ENCODE measurements around the gene RPTOR. TPM values are rescaled to one million over a fixed set of nuclear protein-coding genes. Genes with fewer than 3 reads are reported as not detected.

RPTOR gene
- total RNA-seq, 4 donors from 2014 or later, result 34.1 to 65.8 (median 43.6) TPM

GRCh38 chr17:80671039-80671824 lies 126.6 kb downstream of the RPTOR start:
- H3K9me3 ChIP-seq, result no peaks in the 10 kb centered on the region
- DNase-seq (ENCODE audit: extremely low spot score), result no peak
- H3K27ac ChIP-seq (replicated peaks in 1 of 4), result no peak overlapping the region
- no peaks in the 10 kb centered on the region for H3K27me3 ChIP-seq
- H3K4me3 ChIP-seq, result no peak overlapping the region
- peaks cover 0 to 6% (median 0%) of the 10 kb centered on the region in 4 donors for H3K36me3 ChIP-seq
- TF ChIP-seq CTCF (IDR thresholded peaks at IDR 0.05) (no peak), POLR2AphosphoS5 (IDR thresholded peaks at IDR 0.05) (no peak), POLR2A (IDR thresholded peaks at IDR 0.05; ENCODE audit: low read depth) (no peak), EP300 (IDR thresholded peaks at IDR 0.05) (no peak)
- intact Hi-C loops (cut with DNase I), result no loop called here
- WGBS, result 91% methylated on average over 14 of the region's 14 CpGs
- peaks cover 0 to 8% (median 5%) of the 10 kb centered on the region in 4 donors for H3K4me1 ChIP-seq

GRCh38 chr17:80671825-80672110 lies 127.1 kb downstream of the RPTOR start:
- H3K27ac ChIP-seq (replicated peaks in 1 of 4), result no peak overlapping the region
- H3K4me3 ChIP-seq, result no peak overlapping the region
- H3K9me3 ChIP-seq, result no peaks in the 10 kb centered on the region
- peaks cover 0 to 2% (median 0%) of the 10 kb centered on the region in 4 donors for H3K36me3 ChIP-seq
- WGBS, result 93% methylated on average over 5 of the region's 5 CpGs
- H3K4me1 ChIP-seq, result peaks cover 0 to 8% (median 5%) of the 10 kb centered on the region in 4 donors
- DNase-seq (ENCODE audit: extremely low spot score), result no peak
- no peak for TF ChIP-seq EP300 (IDR thresholded peaks at IDR 0.05)
- TF ChIP-seq POLR2A (IDR thresholded peaks at IDR 0.05; ENCODE audit: low read depth), result no peak
- no peak for TF ChIP-seq POLR2AphosphoS5 (IDR thresholded peaks at IDR 0.05)
- no peak for TF ChIP-seq CTCF (IDR thresholded peaks at IDR 0.05)
- no peaks in the 10 kb centered on the region for H3K27me3 ChIP-seq
- intact Hi-C loops (cut with DNase I), result no loop called here

DNA sequence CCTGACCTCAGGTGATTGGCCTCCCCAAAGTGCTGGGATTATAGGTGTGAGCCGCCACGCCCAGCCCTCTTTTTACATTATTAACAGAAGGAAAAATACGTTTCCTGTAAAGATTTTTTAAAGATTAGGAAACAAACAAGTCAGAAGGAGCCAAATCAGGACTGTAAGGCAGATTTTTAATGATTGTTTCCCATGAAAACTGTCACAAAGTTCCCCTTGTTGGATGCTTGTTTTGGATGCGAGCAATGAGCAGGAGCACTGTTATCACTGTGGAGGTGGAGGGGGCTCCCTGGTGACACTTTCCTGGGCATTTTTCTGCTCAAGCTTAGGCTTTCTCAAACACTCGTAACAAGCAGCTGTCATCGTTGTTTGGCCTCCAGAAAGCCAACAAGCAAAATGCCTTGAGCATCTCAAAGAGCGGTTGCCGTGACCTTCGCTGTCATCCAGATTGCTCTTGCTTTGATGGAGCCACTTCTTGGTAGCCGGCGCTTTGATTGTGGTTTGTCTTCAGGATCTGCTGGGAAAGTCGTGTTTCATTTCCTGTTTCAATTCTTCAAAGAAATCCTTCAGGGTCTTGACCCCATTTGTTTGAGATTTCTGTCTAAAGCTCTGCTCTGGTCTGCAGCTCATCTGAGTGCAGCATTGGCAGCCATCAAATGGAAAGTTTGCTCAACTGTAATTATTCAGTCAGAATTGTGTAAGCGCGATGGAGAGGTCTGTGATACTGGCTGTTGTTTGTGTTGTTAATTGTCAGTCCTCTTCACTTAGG lies 128.7 kb downstream of the RPTOR start:
- Histone ChIP-seq H3K9me3 (no peaks in the 10 kb centered on the region), H3K4me1 (peaks cover 0 to 8% (median 6%) of the 10 kb centered on the region in 4 donors), H3K36me3 (no peaks in the 10 kb centered on the region), H3K27me3 (no peaks in the 10 kb centered on the region), H3K27ac (replicated peaks in 1 of 4) (no peak overlapping the region), H3K4me3 (no peak overlapping the region)
- WGBS, result 74% methylated on average over 14 of the region's 14 CpGs
- no peak for DNase-seq (ENCODE audit: extremely low spot score)
- intact Hi-C loops (cut with DNase I), result no loop called here
- TF ChIP-seq EP300 (IDR thresholded peaks at IDR 0.05), result no peak
- no peak for TF ChIP-seq POLR2AphosphoS5 (IDR thresholded peaks at IDR 0.05)
- TF ChIP-seq CTCF (IDR thresholded peaks at IDR 0.05), result no peak
- TF ChIP-seq POLR2A (IDR thresholded peaks at IDR 0.05; ENCODE audit: low read depth), result no peak

- intact Hi-C loops (cut with DNase I), result no loop called here
- Histone ChIP-seq H3K9me3 (no peaks in the 10 kb centered on the region), H3K27ac (replicated peaks in 1 of 4) (no peak overlapping the region), H3K36me3 (no peaks in the 10 kb centered on the region), H3K4me3 (no peak overlapping the region), H3K4me1 (peaks cover 0 to 9% (median 7%) of the 10 kb centered on the region in 4 donors), H3K27me3 (no peaks in the 10 kb centered on the region)
- no peak for TF ChIP-seq POLR2AphosphoS5 (IDR thresholded peaks at IDR 0.05)
- no peak for TF ChIP-seq EP300 (IDR thresholded peaks at IDR 0.05)
- TF ChIP-seq POLR2A (IDR thresholded peaks at IDR 0.05; ENCODE audit: low read depth), result no peak
- WGBS, result 89% methylated on average over 19 of the region's 19 CpGs
- no peak for DNase-seq (ENCODE audit: extremely low spot score)
These were observed 130.9 kb downstream of the RPTOR start for GRCh38 chr17:80675438-80676095.

DNA sequence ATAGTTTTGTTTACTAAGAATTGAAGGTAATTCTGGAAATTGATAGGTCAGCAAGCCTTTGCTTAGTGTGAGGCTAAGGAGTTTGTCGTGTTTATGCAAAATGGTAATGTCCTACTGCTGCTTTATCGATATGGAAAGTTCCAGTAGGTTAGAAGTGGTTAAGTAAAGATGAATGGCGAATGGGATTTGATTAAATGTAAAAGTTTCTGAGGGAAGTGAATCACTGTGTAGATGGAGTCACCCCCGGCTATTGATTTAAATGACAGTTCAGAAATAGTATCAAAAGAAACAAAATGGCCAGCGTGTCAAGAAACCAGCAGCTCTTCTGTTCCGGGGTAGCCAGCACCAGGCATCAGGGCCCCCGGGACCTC lies 131.4 kb downstream of the RPTOR start:
- 99% methylated on average over 7 of the region's 7 CpGs for WGBS
- Histone ChIP-seq H3K4me3 (no peak overlapping the region), H3K27me3 (no peaks in the 10 kb centered on the region), H3K36me3 (no peaks in the 10 kb centered on the region), H3K27ac (replicated peaks in 1 of 4) (no peak overlapping the region), H3K9me3 (no peaks in the 10 kb centered on the region), H3K4me1 (peaks cover 0 to 9% (median 7%) of the 10 kb centered on the region in 4 donors)
- no peak for DNase-seq (ENCODE audit: extremely low spot score)
- TF ChIP-seq CTCF (IDR thresholded peaks at IDR 0.05), result no peak
- TF ChIP-seq EP300 (IDR thresholded peaks at IDR 0.05), result no peak
- TF ChIP-seq POLR2A (IDR thresholded peaks at IDR 0.05; ENCODE audit: low read depth), result no peak
- no peak for TF ChIP-seq POLR2AphosphoS5 (IDR thresholded peaks at IDR 0.05)
- intact Hi-C loops (cut with DNase I), result no loop called here

Measured in esophagus muscularis mucosa (tissue), 4 donors.